Stimulated activated CD8-positive, alpha-beta memory T cell treated with anti-CD3 and anti-CD28 coated beads, Interleukin-12 subunit alpha, Interleukin-12 subunit beta, amount 100 ng/mL, for 4 hours (primary cell): ENCODE results near the gene CNTNAP1.

Experiments
- DNase-seq: peaks from one replicate; pipeline ENCODE4 v3.0.0-alpha.2; 2020; ENCODE audit warnings: low read depth

Gene CNTNAP1

GRCh38 chr17:42670789-42671657, 11.3 kb upstream of the CNTNAP1 start:
- DNase-seq, result no peak

- DNase-seq, result no peak
Measured at GRCh38 chr17:42672038-42672437, 10.3 kb upstream of the CNTNAP1 start.

- DNase-seq, result no peak
Measured at GRCh38 chr17:42673266-42673884, 9.0 kb upstream of the CNTNAP1 start.

GRCh38 chr17:42673885-42674754, 8.2 kb upstream of the CNTNAP1 start:
- no peak for DNase-seq

GRCh38 chr17:42674755-42675347, 7.5 kb upstream of the CNTNAP1 start:
- no peak for DNase-seq

GRCh38 chr17:42675348-42675964, 6.9 kb upstream of the CNTNAP1 start:
- DNase-seq, result no peak

- no peak for DNase-seq
Measured at GRCh38 chr17:42675965-42676423, 6.3 kb upstream of the CNTNAP1 start.

- no peak for DNase-seq
Measured at GRCh38 chr17:42676424-42677011, 5.8 kb upstream of the CNTNAP1 start, which contains the start of gene PLEKHH3. Gene PLEKHH3 (minus strand): TSS chr17:42676994. CDS start chr17:42676563, 431 bp downstream.

GRCh38 chr17:42677012-42677857, 5.1 kb upstream of the CNTNAP1 start:
- peak; percentile 91 for DNase-seq

- DNase-seq, result peak; percentile 64
Measured at GRCh38 chr17:42677921-42678781, 4.2 kb upstream of the CNTNAP1 start.

- DNase-seq, result no peak
Measured at GRCh38 chr17:42678951-42679491, 3.3 kb upstream of the CNTNAP1 start.

GRCh38 chr17:42679492-42680330, 2.6 kb upstream of the CNTNAP1 start:
- DNase-seq, result peak; percentile 57

GRCh38 chr17:42680331-42680808, 2.0 kb upstream of the CNTNAP1 start:
- DNase-seq, result no peak

GRCh38 chr17:42682722-42683403, 532 bp downstream of the CNTNAP1 start:
- DNase-seq, result no peak

GRCh38 chr17:42683407-42684034, 1.2 kb downstream of the CNTNAP1 start:
- no peak for DNase-seq

GRCh38 chr17:42684929-42685556, 2.7 kb downstream of the CNTNAP1 start:
- no peak for DNase-seq
